ENCODE results near the gene MARCHF9. TPM values are rescaled to one million over a fixed set of nuclear protein-coding genes. Genes with fewer than 3 reads are reported as not detected.

The MARCHF9 gene
- total RNA-seq, 1 experiment from 2014 or later, result 21.8 TPM

GRCh38 chr12:57712701-57713100 lies 42.2 kb upstream of the MARCHF9 start:
- no peak for TF ChIP-seq EGR1 (IDR thresholded peaks at IDR 0.05; ENCODE audit: low read depth)
- no peak for TF ChIP-seq SIN3A (IDR thresholded peaks at IDR 0.05; ENCODE audit: low read depth)
- TF ChIP-seq RAD21 (IDR thresholded peaks at IDR 0.05; ENCODE audit: low read depth), result no peak
- no peak for TF ChIP-seq ZNF274 (IDR thresholded peaks at IDR 0.05; ENCODE audit: low read depth, low read length)
- no peak for TF ChIP-seq ZFX (IDR thresholded peaks at IDR 0.05)
- no peak for TF ChIP-seq POLR2AphosphoS5 (IDR thresholded peaks at IDR 0.05; ENCODE audit: low read depth, low read length)
- TF ChIP-seq TCF7L2 (IDR thresholded peaks at IDR 0.05; ENCODE audit: borderline replicate concordance, extremely low read depth, insufficient read depth, insufficient read length), result no peak
- TF ChIP-seq CEBPB (IDR thresholded peaks at IDR 0.05; ENCODE audit: low read depth), result no peak
- TF ChIP-seq JUND (IDR thresholded peaks at IDR 0.05), result no peak
- TF ChIP-seq EZH2phosphoT487 (IDR thresholded peaks at IDR 0.05; ENCODE audit: borderline replicate concordance), result no peak
- no peak for TF ChIP-seq REST (IDR thresholded peaks at IDR 0.05; ENCODE audit: low read depth)
- TF ChIP-seq SP1 (IDR thresholded peaks at IDR 0.05; ENCODE audit: low read depth), result no peak
- TF ChIP-seq SRF (IDR thresholded peaks at IDR 0.05; ENCODE audit: low read depth), result no peak
- no peak for TF ChIP-seq EZH2 (IDR thresholded peaks at IDR 0.05)
- no peak for TF ChIP-seq POLR2A (IDR thresholded peaks at IDR 0.05; ENCODE audit: borderline replicate concordance, extremely low read depth, insufficient read depth, insufficient read length)
- TF ChIP-seq, protein P1, sequence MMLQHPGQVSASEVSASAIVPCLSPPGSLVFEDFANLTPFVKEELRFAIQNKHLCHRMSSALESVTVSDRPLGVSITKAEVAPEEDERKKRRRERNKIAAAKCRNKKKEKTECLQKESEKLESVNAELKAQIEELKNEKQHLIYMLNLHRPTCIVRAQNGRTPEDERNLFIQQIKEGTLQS (IDR thresholded peaks at IDR 0.05), result no peak
- no peak for TF ChIP-seq FOSL1 (IDR thresholded peaks at IDR 0.05; ENCODE audit: low read depth)
- no peak for DNase-seq (ENCODE audit: low read depth, low spot score)
- ChIA-PET RAD21 (ENCODE audit: low non-redundant PET in 1 of 2, low total read pairs in 2 of 2, uncharacterized antibody in 2 of 2, unreplicated experiment in 2 of 2) (no interaction called here), CTCF (no interaction called here), POLR2A (no interaction called here)
- no peaks in the 10 kb centered on the region for H3K9me2 ChIP-seq (ENCODE audit: insufficient read depth)
- no peaks in the 10 kb centered on the region for H3K79me2 ChIP-seq (ENCODE audit: insufficient read depth, low read length)
- no peaks in the 10 kb centered on the region for H3K9me3 ChIP-seq (ENCODE audit: control insufficient read depth in 1 of 2, insufficient read depth in 1 of 2, low read depth in 1 of 2, low read length in 2 of 2)
- no peaks in the 10 kb centered on the region for H3K4me1 ChIP-seq (ENCODE audit: control insufficient read depth in 1 of 2, insufficient read depth in 2 of 2, low read length in 2 of 2)
- H2AFZ ChIP-seq (ENCODE audit: low read depth, low read length, poor library complexity, severe bottlenecking), result no peak overlapping the region
- ATAC-seq, result no peak
- BruUV-seq (replicated peaks), result no TSS peak
- H3K27ac ChIP-seq (ENCODE audit: low read depth, low read length), result no peak overlapping the region
- H3K9ac ChIP-seq (ENCODE audit: low read length), result no peak overlapping the region
- H4K20me1 ChIP-seq (ENCODE audit: insufficient read depth), result no peaks in the 10 kb centered on the region; the same call in 1 of the 2 replicates
- H3K27me3 ChIP-seq (ENCODE audit: insufficient read depth, low read length), result no peaks in the 10 kb centered on the region
- H3K36me3 ChIP-seq (ENCODE audit: control insufficient read depth in 1 of 2, insufficient read depth in 2 of 2, low read length in 2 of 2), result peaks cover under 1 to 5% of the 10 kb centered on the region in 2 experiments; a peak in 2 of 4 replicates
- no peak overlapping the region for H3K4me3 ChIP-seq (replicated peaks in 1 of 2; ENCODE audit: low read depth in 1 of 2, low read length in 2 of 2)
- intact Hi-C loops (cut with micrococcal nuclease), result no loop called here
- H3K4me2 ChIP-seq (ENCODE audit: low read length), result no peak overlapping the region

Measured in HCT116 (cell line).